ENCODE measurements around the gene SAMD10. TPM values are rescaled to one million over a fixed set of nuclear protein-coding genes. Genes with fewer than 3 reads are reported as not detected.

The SAMD10 gene
- 1.9 and 2.6 TPM in 2 replicates for total RNA-seq

GRCh38 chr20:63979557-63980316 is at the start of gene SAMD10:
Gene SAMD10, minus strand, starts transcription at chr20:63979642. Its CDS starts 175 bp downstream, at chr20:63979467.

GRCh38 chr20:63980806-63981728 is 1.6 kb upstream of the SAMD10 start, which contains the start of gene PRPF6:
Gene PRPF6, plus strand, starts transcription at chr20:63981132. Its CDS starts 114 bp downstream, at chr20:63981246.

GRCh38 chr20:63969838-63970713 is 9.4 kb downstream of the SAMD10 start, which contains the start of gene ZNF512B:
Gene ZNF512B, minus strand, starts transcription at chr20:63969930. Its CDS starts 1,980 bp downstream, at chr20:63967950.

GRCh38 chr20:63955827-63956663 is 23.4 kb downstream of the SAMD10 start, which contains the start of gene UCKL1:
Gene UCKL1, minus strand, starts transcription at chr20:63956416. Its CDS starts 44 bp downstream, at chr20:63956372.

Small RNAs within 50 kb of the gene (small RNA-seq; reads per million reads assigned to genes)
- not detected for gene MIR647

Other genes starting within 250 kb of the SAMD10 start
- gene LIME1, start 243.0 kb downstream of the SAMD10 start, total RNA-seq, result 2.4 and 3.6 TPM in 2 replicates
- 21.8 and 25.8 TPM in 2 replicates for gene SLC2A4RG, start 239.9 kb downstream of the SAMD10 start, total RNA-seq
- 2.9 and 3.2 TPM in 2 replicates for gene ZBTB46, start 148.4 kb downstream of the SAMD10 start, total RNA-seq
- not detected in 2 replicates for gene ABHD16B, start 118.1 kb downstream of the SAMD10 start, total RNA-seq
- gene TPD52L2, start 114.4 kb downstream of the SAMD10 start, total RNA-seq, result 128 and 140 TPM in 2 replicates
- gene DNAJC5, start 84.5 kb downstream of the SAMD10 start, total RNA-seq, result 75.0 and 76.5 TPM in 2 replicates
- 21.4 and 23.3 TPM in 2 replicates for gene UCKL1, start 23.2 kb downstream of the SAMD10 start, total RNA-seq
- 12.9 and 16.4 TPM in 2 replicates for gene ZNF512B, start 9.7 kb downstream of the SAMD10 start, total RNA-seq
- 63.0 and 73.5 TPM in 2 replicates for gene PRPF6, start 1.5 kb upstream of the SAMD10 start, total RNA-seq
- 2.1 and 3.3 TPM in 2 replicates for gene C20orf204, start 56.5 kb upstream of the SAMD10 start, total RNA-seq
- 25.5 and 42.1 TPM in 2 replicates for gene SOX18, start 70.0 kb upstream of the SAMD10 start, total RNA-seq
- gene TCEA2, start 83.6 kb upstream of the SAMD10 start, total RNA-seq, result 15.6 and 17.3 TPM in 2 replicates
- gene RGS19, start 99.9 kb upstream of the SAMD10 start, total RNA-seq, result 17.4 and 21.0 TPM in 2 replicates
- 0.93 and 1.0 TPM in 2 replicates for gene OPRL1, start 100.4 kb upstream of the SAMD10 start, total RNA-seq
- gene LKAAEAR1, start 104.8 kb upstream of the SAMD10 start, total RNA-seq, result 0.29 and 0.40 TPM in 2 replicates
- gene NPBWR2, start 127.9 kb upstream of the SAMD10 start, total RNA-seq, result not detected in 2 replicates
- not detected in 2 replicates for gene MYT1, start 184.8 kb upstream of the SAMD10 start, total RNA-seq

Measured in thoracic aorta endothelial cell (primary cell).